ENCODE data around the gene PROC.
"Not testable (repeated sequence)": the region's sequence is repeated elsewhere in the genome, so short reads cannot be mapped to it uniquely, and the experiment has no call there.

PROC gene

GRCh38 chr2:127449898-127450297, 31.7 kb downstream of the PROC start:
- no peak overlapping the region for H3K4me3 ChIP-seq (ENCODE audit: control insufficient read depth, low read depth, low read length)
- TF ChIP-seq CTCF (IDR thresholded peaks at IDR 0.05; ENCODE audit: control insufficient read depth, insufficient read depth, low read depth, low read length, missing control alignments): no peak
- DNase-seq (ENCODE audit: low read depth): no peak

GRCh38 chr2:127451981-127452380, 33.8 kb downstream of the PROC start:
- no peak for DNase-seq (ENCODE audit: low read depth)
- no peak overlapping the region for H3K4me3 ChIP-seq (ENCODE audit: control insufficient read depth, low read depth, low read length)
- no peak for TF ChIP-seq CTCF (IDR thresholded peaks at IDR 0.05; ENCODE audit: control insufficient read depth, insufficient read depth, low read depth, low read length, missing control alignments)

- H3K4me3 ChIP-seq (ENCODE audit: control insufficient read depth, low read depth, low read length); DNase-seq (ENCODE audit: low read depth): not testable (repeated sequence)
These were observed 34.2 kb downstream of the PROC start for GRCh38 chr2:127452423-127452822.

GRCh38 chr2:127453013-127453391, 34.8 kb downstream of the PROC start:
- no peak overlapping the region for H3K4me3 ChIP-seq (ENCODE audit: control insufficient read depth, low read depth, low read length)
- no peak for DNase-seq (ENCODE audit: low read depth)
- no peak for TF ChIP-seq CTCF (IDR thresholded peaks at IDR 0.05; ENCODE audit: control insufficient read depth, insufficient read depth, low read depth, low read length, missing control alignments)

GRCh38 chr2:127453392-127454171, 35.4 kb downstream of the PROC start:
- DNase-seq (ENCODE audit: low read depth): no peak
- H3K4me3 ChIP-seq (ENCODE audit: control insufficient read depth, low read depth, low read length): no peak overlapping the region
- peak; percentile 28 for TF ChIP-seq CTCF (IDR thresholded peaks at IDR 0.05; ENCODE audit: control insufficient read depth, insufficient read depth, low read depth, low read length, missing control alignments)

- DNase-seq (ENCODE audit: low read depth): no peak
These were observed 36.7 kb downstream of the PROC start for GRCh38 chr2:127454595-127455565.

More at GRCh38 chr2:127454595-127455565, 36.7 kb downstream of the PROC start:
- H3K4me3 ChIP-seq (ENCODE audit: control insufficient read depth, low read depth, low read length): no peak overlapping the region
- no peak for TF ChIP-seq CTCF (IDR thresholded peaks at IDR 0.05; ENCODE audit: control insufficient read depth, insufficient read depth, low read depth, low read length, missing control alignments)

All from AG09309 (cell line).